GM12878 (cell line): Measurements from ENCODE around the gene VTI1A. TPM values are rescaled to one million over a fixed set of nuclear protein-coding genes. Genes with fewer than 3 reads are reported as not detected.

Source experiments
- ATAC-seq: fragments of 200-7000 bp; cut with Tn5 transposase; 3 replicates; pipeline ENCODE4 v1.9.1; 2020; ENCODE audit warnings: mild to moderate bottlenecking, moderate library complexity
- BruUV-seq: library from RNA; stranded (reverse); fragments of 400-500 nt; replicated peaks from 2 replicates; lab custom pipeline; 2021; lab: Mats Ljungman, UMichigan
- CTCF ChIA-PET: fragments of 300-600 bp; sonication (Branson Sonifier 250); formaldehyde crosslinking; extraction: SDS; loops from one replicate; lab custom pipeline; 2021; ENCODE audit warnings: inconsistent platforms; lab: Yijun Ruan, JAX
- POLR2A ChIA-PET: fragments of 350-600 bp; formaldehyde crosslinking; extraction: SDS; loops from one replicate; lab custom pipeline; 2021; ENCODE audit warnings: inconsistent platforms; lab: Charles Lee
- RAD21 ChIA-PET: fragments of 300-600 bp; sonication (Branson Sonifier 250); formaldehyde crosslinking; loops from one replicate; lab custom pipeline; 2023; ENCODE audit warnings: antibody characterized with exemption; ENCODE audit not compliant: unreplicated experiment; lab: Charles Lee
- SMC1A ChIA-PET: fragments of 300-600 bp; sonication (Branson Sonifier 250); formaldehyde crosslinking; loops from one replicate; lab custom pipeline; 2023; ENCODE audit not compliant: unreplicated experiment, uncharacterized antibody; lab: Charles Lee
- DNase-seq: peaks from one replicate; pipeline ENCODE4 v3.0.0-alpha.2; 2011; ENCODE audit warnings: low read depth, low spot score
- FAIRE-seq: peaks from 3 replicates; lab custom pipeline; 2011; peaks lifted over from hg19 to GRCh38; lab: Jason Lieb, UNC
- H2AFZ ChIP-seq: 2 replicates; pipeline ENCODE4 v1.6.0; 2011; ENCODE audit warnings: low read depth, low read length, control low read depth; ENCODE audit not compliant: control insufficient read depth
- H3K27ac ChIP-seq: 2 replicates; pipeline ENCODE4 v1.5.1; 2011; ENCODE audit warnings: control low read depth; ENCODE audit not compliant: control insufficient read depth, insufficient read depth
- H3K27me3 ChIP-seq, 2 experiments: replicated peaks in 1 of 2; 2 replicates each; pipeline versions ENCODE4 v1.6.0 to v1.6.1; 2011; ENCODE audit warnings: low read length in 1 of 2; ENCODE audit not compliant: control insufficient read depth in 2 of 2, insufficient read depth in 2 of 2
- H3K36me3 ChIP-seq, 2 experiments: 2 replicates each; pipeline ENCODE4 v1.5.1; 2011; ENCODE audit warnings: low read length in 1 of 2; ENCODE audit not compliant: control insufficient read depth in 2 of 2, insufficient read depth in 2 of 2
- H3K4me1 ChIP-seq: 2 replicates; pipeline ENCODE4 v1.6.1; 2011; ENCODE audit warnings: mild to moderate bottlenecking, low read length, moderate library complexity, mixed read lengths; ENCODE audit not compliant: control insufficient read depth, insufficient read depth
- H3K4me2 ChIP-seq: 2 replicates; pipeline ENCODE4 v1.6.0; 2011; ENCODE audit warnings: control low read depth; ENCODE audit not compliant: control insufficient read depth, insufficient read depth
- H3K4me3 ChIP-seq: fragments of 200-600 bp; sonication (generic); 2 replicates; pipeline ENCODE4 v1.5.1; 2016
- H3K79me2 ChIP-seq: 2 replicates; pipeline ENCODE4 v1.6.0; 2011; ENCODE audit warnings: low read length; ENCODE audit not compliant: control insufficient read depth, insufficient read depth
- H3K9ac ChIP-seq: 2 replicates; pipeline ENCODE4 v1.8.0; 2011; ENCODE audit warnings: low read length, control low read depth, mixed read lengths; ENCODE audit not compliant: control insufficient read depth, insufficient read depth
- H3K9me3 ChIP-seq: replicated peaks from 3 replicates; pipeline ENCODE4 v1.5.1; 2011; ENCODE audit warnings: mild to moderate bottlenecking, low read length; ENCODE audit not compliant: control insufficient read depth, insufficient read depth
- H4K20me1 ChIP-seq: 2 replicates; pipeline ENCODE4 v1.6.0; 2011; ENCODE audit not compliant: control insufficient read depth, insufficient read depth
- ATF2 ChIP-seq: IDR thresholded peaks from 2 replicates; pipeline ENCODE4 v1.6.1; 2012; ENCODE audit warnings: low read length, inconsistent platforms
- ATF7 ChIP-seq: fragments of 450-650 bp; IDR thresholded peaks from 2 replicates; pipeline ENCODE4 v1.6.1; 2016; ENCODE audit warnings: low read depth, mild to moderate bottlenecking
- BCL3 ChIP-seq: IDR thresholded peaks from 2 replicates; pipeline ENCODE4 v1.6.1; 2011; ENCODE audit warnings: borderline replicate concordance, low read depth, mild to moderate bottlenecking, moderate library complexity, low read length; ENCODE audit not compliant: insufficient read depth, poor library complexity, severe bottlenecking
- BHLHE40 ChIP-seq, 2 experiments: fragments of 450-650 bp in 1 of 2; IDR thresholded peaks; 2 replicates each; pipeline ENCODE4 v1.6.1; 2011 to 2017; ENCODE audit warnings: low read depth in 2 of 2, borderline replicate concordance in 1 of 2, improper control_type of control experiment in 1 of 2, low read length in 1 of 2, mild to moderate bottlenecking in 1 of 2
- CEBPZ ChIP-seq: fragments of 150-350 bp; IDR thresholded peaks from 2 replicates; pipeline ENCODE4 v1.6.1; 2016; ENCODE audit warnings: low read depth, low read length
- GATAD2B ChIP-seq: fragments of 450-650 bp; conservative IDR thresholded peaks from 2 replicates; pipeline ENCODE4 v1.6.1; 2017; ENCODE audit warnings: low read depth, mild to moderate bottlenecking, moderate library complexity
- IKZF2 ChIP-seq, 2 experiments: fragments of 450-650 bp; IDR thresholded peaks; 2 replicates each; pipeline ENCODE4 v1.6.1; 2017; ENCODE audit warnings: mild to moderate bottlenecking in 2 of 2, moderate library complexity in 2 of 2
- JUNB ChIP-seq: IDR thresholded peaks from 2 replicates; pipeline ENCODE4 v1.6.1; 2016; ENCODE audit warnings: antibody characterized with exemption, mild to moderate bottlenecking
- MTA2 ChIP-seq: fragments of 450-650 bp; IDR thresholded peaks from 2 replicates; pipeline ENCODE4 v1.6.1; 2016; ENCODE audit warnings: low read depth, mild to moderate bottlenecking, moderate library complexity
- NFIC ChIP-seq: IDR thresholded peaks from 2 replicates; pipeline ENCODE4 v1.6.1; 2012; ENCODE audit warnings: low read depth, mild to moderate bottlenecking, inconsistent platforms, low read length, moderate library complexity
- NKRF ChIP-seq: fragments of 450-650 bp; conservative IDR thresholded peaks from 2 replicates; pipeline ENCODE4 v1.6.1; 2017; ENCODE audit warnings: mild to moderate bottlenecking, moderate library complexity
- PAX5 ChIP-seq: IDR thresholded peaks from 2 replicates; pipeline ENCODE4 v1.6.1; 2011; ENCODE audit warnings: low read depth, low read length, borderline replicate concordance
- PML ChIP-seq: IDR thresholded peaks from 2 replicates; pipeline ENCODE4 v1.6.1; 2012; ENCODE audit warnings: low read length, inconsistent platforms
- SUZ12 ChIP-seq: fragments of 200-600 bp; sonication (generic); IDR thresholded peaks from one replicate; pipeline ENCODE4 v1.6.1; 2018; ENCODE audit warnings: antibody characterized with exemption, mild to moderate bottlenecking; ENCODE audit not compliant: unreplicated experiment
- ZBED1 ChIP-seq: IDR thresholded peaks from 2 replicates; pipeline ENCODE4 v1.6.1; 2016; ENCODE audit warnings: borderline replicate concordance
- ZNF274 ChIP-seq: IDR thresholded peaks from one replicate; pipeline ENCODE4 v1.8.0; 2011; ENCODE audit not compliant: insufficient read length, insufficient read depth
- WGBS: methylation state at CpG from one replicate; pipeline ENCODE4 v1.1.6; 2016; ENCODE audit warnings: low lambda C conversion rate; ENCODE audit not compliant: insufficient replicate concordance, insufficient coverage; ENCODE audit errors: missing lambda C conversion rate; 5-methylcytosine and 5-hydroxymethylcytosine counted together
- in situ Hi-C: fragments of 300-500 bp; cut with MboI; formaldehyde crosslinking; loops from 9 replicates; pipeline ENCODE4 v1.14.3; 2018; ENCODE audit warnings: mixed read lengths
- intact Hi-C: fragments of 100-400 bp; cut with micrococcal nuclease; formaldehyde crosslinking; loops from one replicate; pipeline ENCODE4 v1.14.2; 2022; ENCODE audit not compliant: unreplicated experiment
- polyA plus RNA-seq, 11 experiments: library from polyadenylated mRNA; depleted of rRNA in 4 of 11; unstranded in 6 of 11; stranded (reverse) in 5 of 11; fragments of >200 nt; fragmentation: Nextera tagmentation in 4 of 11; fragmentation: Illumina TruSeq in 1 of 11; extraction: Ambion mirVana in 4 of 11; extraction: Trizol in 1 of 11; gene quantifications; 1 replicate in 1 of 11; 2 replicates in 10 of 11; pipeline versions ENCODE4 v1.2.1 to v1.2.3, GENCODE V29; 2011 to 2016; ENCODE audit warnings: inconsistent platforms in 2 of 11, missing spikeins in 2 of 11, low read depth in 1 of 11
- total RNA-seq, 4 experiments: library from RNA; depleted of rRNA in 3 of 4; stranded (reverse); fragments of >200 nt in 3 of 4; fragmentation: Illumina TruSeq in 1 of 4; extraction: Trizol in 1 of 4; gene quantifications; 2 replicates each; pipeline versions ENCODE4 v1.2.1 to v1.2.3, GENCODE V29; 2013 to 2021

Gene VTI1A
- total and polyA plus RNA-seq, 10 of the 15 experiments (the other 5 are each of a cell fraction or from before 2014, with no cell fraction given), result 12.4 to 43.2 (median 27.5) TPM

GRCh38 chr10:112526139-112526538 lies 79.1 kb downstream of the VTI1A start:
- Histone ChIP-seq H3K9me3 (peaks cover 5% of the 10 kb centered on the region), H3K27ac (peak overlapping the region; percentile 29; the same call in 1 of the 2 replicates), H3K4me3 (no peak overlapping the region), H3K27me3 (no peaks in the 10 kb centered on the region), H3K4me1 (peaks cover 4% of the 10 kb centered on the region; the same call in 1 of the 2 replicates), H3K9ac (no peak overlapping the region), H4K20me1 (no peaks in the 10 kb centered on the region), H2AFZ (no peak overlapping the region), H3K4me2 (peak overlapping the region; percentile 11; the same call in 1 of the 2 replicates), H3K79me2 (no peaks in the 10 kb centered on the region), H3K36me3 (no peaks in the 10 kb centered on the region; a peak in 1 of 4 replicates)
- BruUV-seq, result no TSS peak
- intact Hi-C loops, result no loop called here
- 56% methylated on average over 3 of the region's 3 CpGs for WGBS
- DNase-seq (no peak), ATAC-seq (peak; percentile 68), FAIRE-seq (no peak)
- SMC1A ChIA-PET, result interaction anchor here (0.9 to 1.7 kb wide), 5 partner anchors 10 to 460 kb away, joined by 3 to 8 read pairs (median 4); no protein-coding TSS in a partner anchor
- POLR2A ChIA-PET, result no interaction called here
- RAD21 ChIA-PET, result no interaction called here
- in situ Hi-C loops, result no loop called here
- CTCF ChIA-PET, result interaction anchor here (1.0 to 1.3 kb wide), 2 partner anchors 9 to 91 kb away, joined by 3 to 4 read pairs; no protein-coding TSS in a partner anchor
- TF ChIP-seq ZNF274 (no peak), SUZ12 (no peak), NKRF (no peak), GATAD2B (no peak), BCL3 (peak; percentile 79), JUNB (peak; percentile 74), BHLHE40 (IDR thresholded peaks at IDR 0.05; ENCODE audit: borderline replicate concordance in 1 of 2, low read depth in 2 of 2, low read length in 1 of 2) (peak; percentile 70 to 72; a peak in 3 of 4 replicates), MTA2 (0 out of 2 replicates have a peak, but pooled peaks have one; percentile 27), CEBPZ (no peak), PAX5 (0 out of 2 replicates have a peak, but pooled peaks have one; percentile 22), ATF2 (peak; percentile 51), ZBED1 (0 out of 2 replicates have a peak, but pooled peaks have one; percentile 36), ATF7 (0 out of 2 replicates have a peak, but pooled peaks have one; percentile 20), NFIC (peak; percentile 73), PML (0 out of 2 replicates have a peak, but pooled peaks have one; percentile 22), IKZF2 (IDR thresholded peaks at IDR 0.05) (peak in 1 of 2 experiments; percentile 38; a peak in 1 of 4 replicates)
